Measurements from ENCODE around the gene FAM50B.

- TF ChIP-seq POLR2A (IDR thresholded peaks at IDR 0.05) = no peak
- TF ChIP-seq CTCF (IDR thresholded peaks at IDR 0.05) = no peak
Measured at GRCh38 chr6:3808199-3808598, 41.0 kb upstream of the FAM50B start.

All from uterus (tissue), 2 donors.